ENCODE results near the gene KCNK17. TPM values are rescaled to one million over a fixed set of nuclear protein-coding genes. Genes with fewer than 3 reads are reported as not detected.

Gene KCNK17
- total RNA-seq, 2 donors from 2014 or later = 0.37 TPM; not detected in 1

GRCh38 chr6:39347906-39348585 lies 33.8 kb upstream of the KCNK17 start:
- Mint-ChIP-seq H3K4me1 (peaks cover 16% of the 10 kb centered on the region), H3K27ac (no peak overlapping the region), H3K36me3 (ENCODE audit: low read depth) (no peaks in the 10 kb centered on the region), H3K9me3 (no peaks in the 10 kb centered on the region), H3K27me3 (ENCODE audit: insufficient read depth) (peaks cover 2% of the 10 kb centered on the region), H3K4me3 (no peak overlapping the region)
- H3K9me3 ChIP-seq (ENCODE audit: control insufficient read depth, low read length) = no peaks in the 10 kb centered on the region
- peak; percentile 95 for DNase-seq
- no peaks in the 10 kb centered on the region for H3K27me3 ChIP-seq (ENCODE audit: control insufficient read depth, insufficient read depth, low read length, poor library complexity, severe bottlenecking)
- 54 to 56% methylated on average over 6 to 9 of the region's 9 CpGs for WGBS, 2 experiments (ENCODE audit: insufficient coverage in 1 of 2, insufficient read length in 1 of 2)
- TF ChIP-seq CTCF (conservative IDR thresholded peaks at IDR 0.05) = peak; percentile 92
- no peaks in the 10 kb centered on the region for H3K36me3 ChIP-seq (ENCODE audit: control insufficient read depth, insufficient read depth, low read length)
- H3K4me3 ChIP-seq (ENCODE audit: low read length) = no peak overlapping the region
- no peak overlapping the region for H3K27ac ChIP-seq (ENCODE audit: low read depth, low read length)
- H3K9ac ChIP-seq (ENCODE audit: extremely low read depth, low read length, poor library complexity, severe bottlenecking) = no peak overlapping the region
- H3K4me1 ChIP-seq (ENCODE audit: control insufficient read depth, insufficient read depth, low read length) = peaks cover 3% of the 10 kb centered on the region

GRCh38 chr6:39347206-39347605 lies 33.0 kb upstream of the KCNK17 start:
- 93 to 94% methylated on average over 6 of the region's 6 CpGs for WGBS, 2 experiments (ENCODE audit: insufficient coverage in 1 of 2, insufficient read length in 1 of 2)
- H3K4me3 Mint-ChIP-seq = no peak overlapping the region

GRCh38 chr6:39344821-39345280 lies 30.6 kb upstream of the KCNK17 start:
- no peak overlapping the region for H3K27ac Mint-ChIP-seq
- Histone ChIP-seq H3K9ac (ENCODE audit: extremely low read depth, low read length, poor library complexity, severe bottlenecking) (no peak overlapping the region), H3K4me3 (ENCODE audit: low read length) (no peak overlapping the region), H3K27me3 (ENCODE audit: control insufficient read depth, insufficient read depth, low read length, poor library complexity, severe bottlenecking) (no peaks in the 10 kb centered on the region), H3K4me1 (ENCODE audit: control insufficient read depth, insufficient read depth, low read length) (peaks cover 6% of the 10 kb centered on the region), H3K27ac (ENCODE audit: low read depth, low read length) (no peak overlapping the region), H3K36me3 (ENCODE audit: control insufficient read depth, insufficient read depth, low read length) (no peaks in the 10 kb centered on the region), H3K9me3 (ENCODE audit: control insufficient read depth, low read length) (no peaks in the 10 kb centered on the region)
- 83 to 84% methylated on average over 1 to 5 of the region's 7 CpGs for WGBS, 2 experiments (ENCODE audit: insufficient coverage in 1 of 2, insufficient read length in 1 of 2)
- TF ChIP-seq CTCF (conservative IDR thresholded peaks at IDR 0.05) = no peak
- peaks cover 22% of the 10 kb centered on the region for H3K4me1 Mint-ChIP-seq
- no peaks in the 10 kb centered on the region for H3K9me3 Mint-ChIP-seq
- H3K27me3 Mint-ChIP-seq (ENCODE audit: insufficient read depth) = peaks cover 2% of the 10 kb centered on the region
- no peak overlapping the region for H3K4me3 Mint-ChIP-seq
- peak; percentile 75 for DNase-seq
- H3K36me3 Mint-ChIP-seq (ENCODE audit: low read depth) = no peaks in the 10 kb centered on the region

More at GRCh38 chr6:39347206-39347605, 33.0 kb upstream of the KCNK17 start:
- no peak overlapping the region for H3K27ac ChIP-seq (ENCODE audit: low read depth, low read length)
- H3K4me1 Mint-ChIP-seq = peaks cover 16% of the 10 kb centered on the region
- H3K36me3 ChIP-seq (ENCODE audit: control insufficient read depth, insufficient read depth, low read length) = no peaks in the 10 kb centered on the region
- no peaks in the 10 kb centered on the region for H3K36me3 Mint-ChIP-seq (ENCODE audit: low read depth)
- no peak overlapping the region for H3K4me3 ChIP-seq (ENCODE audit: low read length)
- no peaks in the 10 kb centered on the region for H3K9me3 ChIP-seq (ENCODE audit: control insufficient read depth, low read length)
- no peak overlapping the region for H3K9ac ChIP-seq (ENCODE audit: extremely low read depth, low read length, poor library complexity, severe bottlenecking)
- H3K9me3 Mint-ChIP-seq = no peaks in the 10 kb centered on the region
- H3K4me1 ChIP-seq (ENCODE audit: control insufficient read depth, insufficient read depth, low read length) = peaks cover 3% of the 10 kb centered on the region
- DNase-seq = no peak
- no peak overlapping the region for H3K27ac Mint-ChIP-seq
- peaks cover 2% of the 10 kb centered on the region for H3K27me3 Mint-ChIP-seq (ENCODE audit: insufficient read depth)
- no peaks in the 10 kb centered on the region for H3K27me3 ChIP-seq (ENCODE audit: control insufficient read depth, insufficient read depth, low read length, poor library complexity, severe bottlenecking)
- TF ChIP-seq CTCF (conservative IDR thresholded peaks at IDR 0.05) = no peak

All from endodermal cell (in vitro differentiated cells).